HFFc6 (cell line): ENCODE data around the gene OTUB1. TPM values are rescaled to one million over a fixed set of nuclear protein-coding genes. Genes with fewer than 3 reads are reported as not detected.
"Not testable (repeated sequence)": the region's sequence is repeated elsewhere in the genome, so short reads cannot be mapped to it uniquely, and the experiment has no call there.

Experiments
- DNase-seq: peaks from one replicate; pipeline ENCODE4 v3.0.0-alpha.2; 2018
- H3K27ac Mint-ChIP-seq: 2 replicates; pipeline ENCODE4 v1.8.0; 2020; ENCODE audit warnings: mild to moderate bottlenecking, mixed read lengths
- H3K27me3 Mint-ChIP-seq: 2 replicates; pipeline ENCODE4 v1.8.0; 2021; ENCODE audit warnings: mild to moderate bottlenecking, moderate library complexity, mixed read lengths; ENCODE audit not compliant: insufficient read depth
- H3K36me3 Mint-ChIP-seq: 2 replicates; pipeline ENCODE4 v1.8.0; 2021; ENCODE audit warnings: low read depth, mixed read lengths
- H3K4me1 Mint-ChIP-seq: 2 replicates; pipeline ENCODE4 v1.8.0; 2020; ENCODE audit warnings: low read depth, mixed read lengths
- H3K4me3 Mint-ChIP-seq: 2 replicates; pipeline ENCODE4 v1.8.0; 2020; ENCODE audit warnings: mild to moderate bottlenecking, moderate library complexity, mixed read lengths
- H3K9me3 Mint-ChIP-seq: 2 replicates; pipeline ENCODE4 v1.8.0; 2020; ENCODE audit warnings: mild to moderate bottlenecking, mixed read lengths
- total RNA-seq, 6 experiments: library from RNA; stranded (reverse); fragmentation: NEBNext Ultra II Directional; extraction: Animal tissue kit (Norgen Biotek cat#: 25700); gene quantifications; 2 replicates in 1 of 6; 3 replicates in 5 of 6; pipeline ENCODE4 v1.2.3, GENCODE V29; 2021
- TF ChIP-seq, protein P1 (sequence below): fragments of 200-600 bp; sonication (generic); IDR thresholded peaks from 2 replicates; pipeline ENCODE4 v1.5.0; 2021; ENCODE audit warnings: antibody characterized with exemption, mild to moderate bottlenecking

OTUB1 gene
- total RNA-seq, 6 experiments from 2014 or later: 84.4 to 98.2 (median 90.9) TPM

- no peaks in the 10 kb centered on the region for H3K36me3 Mint-ChIP-seq
- H3K27ac Mint-ChIP-seq: no peak overlapping the region
- TF ChIP-seq, protein P1, sequence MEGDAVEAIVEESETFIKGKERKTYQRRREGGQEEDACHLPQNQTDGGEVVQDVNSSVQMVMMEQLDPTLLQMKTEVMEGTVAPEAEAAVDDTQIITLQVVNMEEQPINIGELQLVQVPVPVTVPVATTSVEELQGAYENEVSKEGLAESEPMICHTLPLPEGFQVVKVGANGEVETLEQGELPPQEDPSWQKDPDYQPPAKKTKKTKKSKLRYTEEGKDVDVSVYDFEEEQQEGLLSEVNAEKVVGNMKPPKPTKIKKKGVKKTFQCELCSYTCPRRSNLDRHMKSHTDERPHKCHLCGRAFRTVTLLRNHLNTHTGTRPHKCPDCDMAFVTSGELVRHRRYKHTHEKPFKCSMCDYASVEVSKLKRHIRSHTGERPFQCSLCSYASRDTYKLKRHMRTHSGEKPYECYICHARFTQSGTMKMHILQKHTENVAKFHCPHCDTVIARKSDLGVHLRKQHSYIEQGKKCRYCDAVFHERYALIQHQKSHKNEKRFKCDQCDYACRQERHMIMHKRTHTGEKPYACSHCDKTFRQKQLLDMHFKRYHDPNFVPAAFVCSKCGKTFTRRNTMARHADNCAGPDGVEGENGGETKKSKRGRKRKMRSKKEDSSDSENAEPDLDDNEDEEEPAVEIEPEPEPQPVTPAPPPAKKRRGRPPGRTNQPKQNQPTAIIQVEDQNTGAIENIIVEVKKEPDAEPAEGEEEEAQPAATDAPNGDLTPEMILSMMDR: no peak
- H3K27me3 Mint-ChIP-seq: peaks cover 11% of the 10 kb centered on the region
- no peaks in the 10 kb centered on the region for H3K4me1 Mint-ChIP-seq
- no peak overlapping the region for H3K4me3 Mint-ChIP-seq
- H3K9me3 Mint-ChIP-seq: no peaks in the 10 kb centered on the region
- no peak for DNase-seq
These were observed 58.6 kb downstream of the OTUB1 start for GRCh38 chr11:64044730-64045393.

DNA sequence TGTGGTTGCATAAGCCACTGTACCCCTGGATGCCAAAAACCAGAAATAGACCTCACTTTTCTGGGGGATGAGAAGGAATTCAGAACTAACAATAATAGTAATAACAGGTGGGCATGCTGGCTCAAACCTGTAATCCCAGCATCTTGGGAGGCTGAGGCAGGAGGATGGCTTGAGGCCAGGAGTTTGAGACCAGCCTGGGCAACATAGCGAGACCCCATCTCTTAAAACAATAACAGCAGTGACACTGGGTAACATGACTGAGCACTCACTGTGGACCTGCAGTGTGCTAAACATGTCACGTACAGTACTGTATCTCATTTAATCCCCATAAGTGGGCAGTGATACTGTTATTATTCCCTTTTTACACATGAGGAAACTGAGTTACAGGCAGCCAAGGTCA, 59.5 kb downstream of the OTUB1 start:
- no peaks in the 10 kb centered on the region for H3K9me3 Mint-ChIP-seq
- H3K27me3 Mint-ChIP-seq: peaks cover 12% of the 10 kb centered on the region
- no peaks in the 10 kb centered on the region for H3K36me3 Mint-ChIP-seq
- no peak overlapping the region for H3K4me3 Mint-ChIP-seq
- DNase-seq: no peak
- no peak overlapping the region for H3K27ac Mint-ChIP-seq
- no peaks in the 10 kb centered on the region for H3K4me1 Mint-ChIP-seq
- TF ChIP-seq, protein P1: no peak

DNA sequence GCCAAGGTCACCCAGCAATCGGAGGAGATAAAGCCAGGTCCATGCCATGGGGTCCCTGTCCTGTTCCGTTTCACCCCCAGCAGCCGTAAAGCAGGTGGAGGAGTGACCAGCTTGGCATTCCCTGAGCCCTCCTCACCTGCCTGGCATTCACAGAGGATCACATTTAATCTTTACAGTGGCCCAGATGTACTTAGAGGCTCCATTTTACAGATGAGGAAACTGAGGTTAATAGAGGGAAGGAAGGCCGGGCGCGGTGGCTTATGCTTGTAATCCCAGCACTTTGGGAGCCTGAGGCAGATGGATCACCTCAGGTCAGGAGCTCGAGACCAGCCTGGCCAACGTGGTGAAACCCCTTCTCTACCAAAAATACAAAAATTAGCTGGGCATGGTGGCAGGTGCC, 61.1 kb downstream of the OTUB1 start:
- not testable (repeated sequence) for H3K4me3 Mint-ChIP-seq, DNase-seq, H3K9me3 Mint-ChIP-seq, H3K36me3 Mint-ChIP-seq, H3K27ac Mint-ChIP-seq, H3K4me1 Mint-ChIP-seq
- peaks cover 11% of the 10 kb centered on the region for H3K27me3 Mint-ChIP-seq

Other genes with a start within 250 kb of the OTUB1 start
- 10 to 100 TPM; 18.4 to 21.0 (median 19.5) TPM for gene ZFTA, start 217.7 kb upstream of the OTUB1 start, total RNA-seq
- 10 to 100 TPM; 24.7 to 31.7 (median 29.5) TPM for gene SPINDOC, start 173.0 kb upstream of the OTUB1 start, total RNA-seq
- gene MARK2, start 147.3 kb upstream of the OTUB1 start, total RNA-seq: 10 to 100 TPM; 26.4 to 29.9 (median 27.9) TPM
- under 1 TPM; 0.34 to 0.72 (median 0.41) TPM for gene RCOR2, start 69.3 kb upstream of the OTUB1 start, total RNA-seq
- 10 to 100 TPM; 15.7 to 19.3 (median 17.6) TPM for gene NAA40, start 47.4 kb upstream of the OTUB1 start, total RNA-seq
- 100 to 1,000 TPM; 422 to 571 (median 505) TPM for gene COX8A, start 11.8 kb upstream of the OTUB1 start, total RNA-seq
- gene FLRT1, start 49.5 kb downstream of the OTUB1 start, total RNA-seq: under 1 TPM in 5 of 6 experiments, not detected in 1; 0.07 to 0.38 (median 0.30) TPM
- gene MACROD1, start 179.7 kb downstream of the OTUB1 start, total RNA-seq: 10 to 100 TPM; 11.8 to 17.0 (median 13.1) TPM
- 100 to 1,000 TPM; 203 to 259 (median 210) TPM for gene STIP1, start 199.7 kb downstream of the OTUB1 start, total RNA-seq
- gene FERMT3, start 220.3 kb downstream of the OTUB1 start, total RNA-seq: 1 to 10 TPM; 1.2 to 2.8 (median 1.7) TPM
- gene TRPT1, start 239.7 kb downstream of the OTUB1 start, total RNA-seq: 10 to 100 TPM; 32.6 to 41.1 (median 39.7) TPM
- gene NUDT22, start 239.8 kb downstream of the OTUB1 start, total RNA-seq: 10 to 100 TPM; 46.6 to 57.7 (median 53.7) TPM
- 10 to 100 TPM; 21.7 to 29.5 (median 23.2) TPM for gene DNAJC4, start 244.1 kb downstream of the OTUB1 start, total RNA-seq
- 10 to 100 TPM; 65.1 to 80.6 (median 71.2) TPM for gene VEGFB, start 248.1 kb downstream of the OTUB1 start, total RNA-seq